Measurements from ENCODE around the gene DIPK1B. TPM values are rescaled to one million over a fixed set of nuclear protein-coding genes. Genes with fewer than 3 reads are reported as not detected.
"Not testable (repeated sequence)": the region's sequence is repeated elsewhere in the genome, so short reads cannot be mapped to it uniquely, and the experiment has no call there.

DIPK1B gene
- total RNA-seq, 6 experiments from 2014 or later: not detected

DNA sequence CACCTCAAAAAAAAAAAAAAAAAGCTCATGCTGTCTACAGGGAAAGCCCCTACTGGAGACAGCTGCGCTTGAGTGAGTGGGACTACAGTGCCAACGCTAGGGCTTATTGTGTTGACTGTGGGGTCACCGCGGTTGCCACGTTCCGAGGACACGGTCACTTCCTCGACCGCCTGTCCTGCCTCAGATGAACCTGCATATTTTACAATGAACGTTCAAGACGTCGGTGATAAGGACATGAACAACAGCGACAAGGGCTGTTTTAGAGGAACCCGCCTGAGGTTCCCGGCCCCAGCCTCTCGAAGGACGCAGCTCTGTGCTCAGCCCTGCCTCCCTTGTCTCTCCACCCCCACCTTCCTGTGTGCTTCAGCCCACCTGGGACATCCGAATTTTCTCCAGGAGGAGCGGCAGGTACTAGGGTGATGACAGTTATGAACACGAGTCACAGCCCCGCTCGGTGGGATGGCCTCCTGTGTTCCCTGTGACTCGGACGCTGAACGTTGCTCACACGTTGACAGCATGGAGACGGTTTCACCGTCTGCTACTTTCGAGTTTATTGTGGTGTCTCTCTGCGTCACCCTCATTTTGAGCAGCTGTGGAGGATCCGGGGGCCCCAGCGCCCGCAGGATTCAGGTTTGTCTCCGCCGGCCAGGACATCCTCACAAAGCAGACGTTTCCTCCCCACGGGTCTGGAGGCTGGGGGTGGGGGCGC lies 11.3 kb upstream of the DIPK1B start:
- TF ChIP-seq CTCF (IDR thresholded peaks at IDR 0.05): no peak
- Mint-ChIP-seq H3K4me3 (no peak overlapping the region), H3K36me3 (ENCODE audit: low read depth) (no peaks in the 10 kb centered on the region), H3K27me3 (ENCODE audit: insufficient read depth) (peaks cover 50% of the 10 kb centered on the region), H3K9me3 (no peaks in the 10 kb centered on the region), H3K4me1 (ENCODE audit: low read depth) (peaks cover 4% of the 10 kb centered on the region; the same call in 1 of the 2 replicates), H3K27ac (no peak overlapping the region)
- peak; percentile 25 for DNase-seq

- Mint-ChIP-seq H3K4me3 (no peak overlapping the region), H3K27ac (no peak overlapping the region), H3K9me3 (no peaks in the 10 kb centered on the region), H3K36me3 (ENCODE audit: low read depth) (no peaks in the 10 kb centered on the region), H3K27me3 (ENCODE audit: insufficient read depth) (peaks cover 52% of the 10 kb centered on the region), H3K4me1 (ENCODE audit: low read depth) (peaks cover 4% of the 10 kb centered on the region; the same call in 1 of the 2 replicates)
- no peak for TF ChIP-seq CTCF (IDR thresholded peaks at IDR 0.05)
- DNase-seq: no peak
Observed at GRCh38 chr9:136701668-136702053, 10.7 kb upstream of the DIPK1B start.

DNA sequence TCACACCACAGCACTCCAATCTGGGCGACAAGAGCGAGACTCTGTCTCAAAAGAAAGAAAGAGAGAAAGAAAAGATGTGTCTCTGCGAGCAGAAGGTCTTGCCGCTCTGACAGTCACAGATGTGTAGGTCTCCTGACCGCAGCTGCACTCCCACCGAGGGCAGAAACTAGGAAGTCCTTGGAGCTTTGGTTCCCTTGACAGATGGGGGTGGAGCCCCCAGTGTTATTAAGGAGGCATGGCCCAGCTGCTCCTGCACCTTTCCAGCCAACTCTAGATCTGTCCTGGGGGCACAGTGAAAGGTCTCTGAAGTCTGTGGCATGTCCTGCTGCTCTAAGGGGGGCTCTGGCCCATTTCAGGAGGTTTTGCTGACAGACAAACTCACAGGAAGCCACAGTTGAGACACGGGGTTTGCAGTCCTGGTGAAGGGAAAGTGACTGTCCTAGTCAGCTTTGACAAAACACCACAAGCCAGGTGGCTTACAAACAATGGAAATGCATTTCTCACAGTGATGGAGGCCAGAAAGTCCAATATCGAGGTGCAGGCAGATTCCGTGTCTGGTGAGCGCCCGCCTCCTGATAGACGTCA lies 9.0 kb upstream of the DIPK1B start:
- Mint-ChIP-seq H3K27me3 (ENCODE audit: insufficient read depth) (peaks cover 49% of the 10 kb centered on the region), H3K27ac (no peak overlapping the region), H3K9me3 (no peaks in the 10 kb centered on the region), H3K36me3 (ENCODE audit: low read depth) (no peaks in the 10 kb centered on the region), H3K4me3 (no peak overlapping the region), H3K4me1 (ENCODE audit: low read depth) (peaks cover 4% of the 10 kb centered on the region; the same call in 1 of the 2 replicates)
- DNase-seq: no peak
- TF ChIP-seq CTCF (IDR thresholded peaks at IDR 0.05): no peak

GRCh38 chr9:136704741-136705140 lies 7.6 kb upstream of the DIPK1B start:
- H3K27ac Mint-ChIP-seq; DNase-seq; H3K4me3 Mint-ChIP-seq; H3K36me3 Mint-ChIP-seq (ENCODE audit: low read depth); H3K4me1 Mint-ChIP-seq (ENCODE audit: low read depth); H3K9me3 Mint-ChIP-seq: not testable (repeated sequence)
- H3K27me3 Mint-ChIP-seq (ENCODE audit: insufficient read depth): peaks cover 46% of the 10 kb centered on the region

GRCh38 chr9:136705564-136705963 lies 6.8 kb upstream of the DIPK1B start:
- Mint-ChIP-seq H3K4me1 (ENCODE audit: low read depth) (peaks cover 5% of the 10 kb centered on the region), H3K27me3 (ENCODE audit: insufficient read depth) (peaks cover 39% of the 10 kb centered on the region), H3K9me3 (no peaks in the 10 kb centered on the region), H3K36me3 (ENCODE audit: low read depth) (no peaks in the 10 kb centered on the region), H3K27ac (no peak overlapping the region), H3K4me3 (no peak overlapping the region)
- TF ChIP-seq CTCF (IDR thresholded peaks at IDR 0.05): no peak
- no peak for DNase-seq

DNA sequence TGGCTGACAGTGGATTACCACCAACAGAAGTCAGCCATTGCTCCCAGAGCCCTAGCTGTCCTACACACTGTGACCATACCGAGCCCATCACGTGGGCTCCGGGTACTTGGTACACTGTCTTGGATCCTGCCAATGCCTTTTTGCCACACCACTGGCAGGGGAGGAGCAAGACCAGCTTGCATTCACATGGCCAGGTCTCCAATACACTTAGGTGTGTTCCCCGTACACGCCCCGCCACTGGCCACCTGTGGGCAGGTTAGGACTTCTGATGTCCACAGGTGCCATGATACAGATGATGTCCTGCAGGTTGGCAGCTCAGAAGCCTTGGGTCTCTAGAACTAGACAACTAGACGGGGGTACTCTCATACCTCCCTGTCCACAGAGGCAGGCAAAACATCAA lies 5.4 kb upstream of the DIPK1B start:
- no peaks in the 10 kb centered on the region for H3K9me3 Mint-ChIP-seq
- TF ChIP-seq CTCF (IDR thresholded peaks at IDR 0.05): no peak
- no peak for DNase-seq
- no peak overlapping the region for H3K4me3 Mint-ChIP-seq
- no peaks in the 10 kb centered on the region for H3K36me3 Mint-ChIP-seq (ENCODE audit: low read depth)
- peaks cover 33% of the 10 kb centered on the region for H3K27me3 Mint-ChIP-seq (ENCODE audit: insufficient read depth)
- H3K27ac Mint-ChIP-seq: no peak overlapping the region
- peaks cover 15% of the 10 kb centered on the region for H3K4me1 Mint-ChIP-seq (ENCODE audit: low read depth)
